Nephron progenitor cell (in vitro differentiated cells): ENCODE data around the gene ZNF319.
"Not testable (repeated sequence)": the region's sequence is repeated elsewhere in the genome, so short reads cannot be mapped to it uniquely, and the experiment has no call there.

Experiments
- DNase-seq: peaks from one replicate; pipeline ENCODE4 v3.0.0; 2021
- H3K27ac Mint-ChIP-seq: 2 replicates; pipeline ENCODE4 v1.8.0; 2021; ENCODE audit warnings: mild to moderate bottlenecking, moderate library complexity, mixed read lengths
- H3K27me3 Mint-ChIP-seq: 2 replicates; pipeline ENCODE4 v1.8.0; 2021; ENCODE audit warnings: mild to moderate bottlenecking, low read depth, mixed read lengths; ENCODE audit not compliant: poor library complexity
- H3K36me3 Mint-ChIP-seq: 2 replicates; pipeline ENCODE4 v1.8.0; 2021; ENCODE audit warnings: low read depth, mixed read lengths
- H3K4me1 Mint-ChIP-seq: 2 replicates; pipeline ENCODE4 v1.8.0; 2021; ENCODE audit warnings: mixed read lengths
- H3K4me3 Mint-ChIP-seq: 2 replicates; pipeline ENCODE4 v1.8.0; 2021; ENCODE audit warnings: mild to moderate bottlenecking, moderate library complexity, mixed read lengths
- H3K9me3 Mint-ChIP-seq: 2 replicates; pipeline ENCODE4 v1.8.0; 2021; ENCODE audit warnings: mild to moderate bottlenecking, moderate library complexity, mixed read lengths
- CTCF ChIP-seq: fragments of 200-600 bp; sonication (generic); IDR thresholded peaks from 2 replicates; pipeline ENCODE4 v1.5.0; 2021; ENCODE audit warnings: antibody characterized with exemption

ZNF319 gene

GRCh38 chr16:57982385-57982784 lies 18.1 kb downstream of the ZNF319 start:
- Mint-ChIP-seq H3K36me3 (no peaks in the 10 kb centered on the region), H3K27me3 (peaks cover 48% of the 10 kb centered on the region), H3K4me1 (peaks cover 9% of the 10 kb centered on the region), H3K4me3 (no peak overlapping the region), H3K9me3 (no peaks in the 10 kb centered on the region), H3K27ac (no peak overlapping the region)
- no peak for DNase-seq
- no peak for TF ChIP-seq CTCF

GRCh38 chr16:57981636-57982035 lies 18.8 kb downstream of the ZNF319 start:
- Mint-ChIP-seq H3K27ac (no peak overlapping the region), H3K4me3 (no peak overlapping the region), H3K36me3 (no peaks in the 10 kb centered on the region), H3K27me3 (peaks cover 41% of the 10 kb centered on the region), H3K4me1 (peaks cover 9% of the 10 kb centered on the region), H3K9me3 (no peaks in the 10 kb centered on the region)
- no peak for TF ChIP-seq CTCF
- DNase-seq, result no peak

- H3K36me3 Mint-ChIP-seq, result no peaks in the 10 kb centered on the region
Measured at GRCh38 chr16:57979006-57979585, 21.4 kb downstream of the ZNF319 start.

GRCh38 chr16:57978070-57978465 lies 22.4 kb downstream of the ZNF319 start:
- H3K27me3 Mint-ChIP-seq, result peaks cover 13% of the 10 kb centered on the region
- DNase-seq, H3K27ac Mint-ChIP-seq, H3K9me3 Mint-ChIP-seq, H3K4me3 Mint-ChIP-seq, H3K36me3 Mint-ChIP-seq, H3K4me1 Mint-ChIP-seq: not testable (repeated sequence)

More at GRCh38 chr16:57979006-57979585, 21.4 kb downstream of the ZNF319 start:
- TF ChIP-seq CTCF, result no peak
- no peak for DNase-seq
- Mint-ChIP-seq H3K4me1 (no peaks in the 10 kb centered on the region), H3K27me3 (peaks cover 19% of the 10 kb centered on the region), H3K27ac (no peak overlapping the region), H3K9me3 (no peaks in the 10 kb centered on the region), H3K4me3 (no peak overlapping the region)

GRCh38 chr16:57977418-57978069 lies 22.9 kb downstream of the ZNF319 start:
- Mint-ChIP-seq H3K4me3 (no peak overlapping the region), H3K27ac (no peak overlapping the region), H3K9me3 (no peaks in the 10 kb centered on the region), H3K27me3 (peaks cover 12% of the 10 kb centered on the region), H3K4me1 (no peaks in the 10 kb centered on the region), H3K36me3 (no peaks in the 10 kb centered on the region)
- DNase-seq, result no peak
- TF ChIP-seq CTCF, result no peak

GRCh38 chr16:57976331-57976796 lies 24.1 kb downstream of the ZNF319 start:
- TF ChIP-seq CTCF, result no peak
- H3K4me1 Mint-ChIP-seq, result no peaks in the 10 kb centered on the region
- no peak overlapping the region for H3K27ac Mint-ChIP-seq
- DNase-seq, result no peak
- H3K27me3 Mint-ChIP-seq, result peaks cover 11% of the 10 kb centered on the region
- no peaks in the 10 kb centered on the region for H3K36me3 Mint-ChIP-seq
- no peak overlapping the region for H3K4me3 Mint-ChIP-seq
- H3K9me3 Mint-ChIP-seq, result no peaks in the 10 kb centered on the region
